ENCODE results near the gene PPID.

DNA sequence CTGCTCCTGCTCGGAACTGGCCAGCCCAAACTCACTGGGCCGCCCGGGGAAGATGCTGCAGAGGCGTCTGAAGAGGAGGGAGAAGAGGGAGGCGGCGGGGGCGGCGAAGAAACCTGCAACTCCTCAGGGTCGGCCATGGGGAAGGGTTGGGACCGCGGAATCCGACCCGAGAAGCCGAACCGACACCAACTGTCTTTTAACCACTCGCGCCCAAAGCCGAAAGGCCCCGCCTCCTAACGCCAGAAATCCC, 51.6 kb downstream of the PPID start, which contains the start of gene C4orf46:
- TF ChIP-seq, protein P1, sequence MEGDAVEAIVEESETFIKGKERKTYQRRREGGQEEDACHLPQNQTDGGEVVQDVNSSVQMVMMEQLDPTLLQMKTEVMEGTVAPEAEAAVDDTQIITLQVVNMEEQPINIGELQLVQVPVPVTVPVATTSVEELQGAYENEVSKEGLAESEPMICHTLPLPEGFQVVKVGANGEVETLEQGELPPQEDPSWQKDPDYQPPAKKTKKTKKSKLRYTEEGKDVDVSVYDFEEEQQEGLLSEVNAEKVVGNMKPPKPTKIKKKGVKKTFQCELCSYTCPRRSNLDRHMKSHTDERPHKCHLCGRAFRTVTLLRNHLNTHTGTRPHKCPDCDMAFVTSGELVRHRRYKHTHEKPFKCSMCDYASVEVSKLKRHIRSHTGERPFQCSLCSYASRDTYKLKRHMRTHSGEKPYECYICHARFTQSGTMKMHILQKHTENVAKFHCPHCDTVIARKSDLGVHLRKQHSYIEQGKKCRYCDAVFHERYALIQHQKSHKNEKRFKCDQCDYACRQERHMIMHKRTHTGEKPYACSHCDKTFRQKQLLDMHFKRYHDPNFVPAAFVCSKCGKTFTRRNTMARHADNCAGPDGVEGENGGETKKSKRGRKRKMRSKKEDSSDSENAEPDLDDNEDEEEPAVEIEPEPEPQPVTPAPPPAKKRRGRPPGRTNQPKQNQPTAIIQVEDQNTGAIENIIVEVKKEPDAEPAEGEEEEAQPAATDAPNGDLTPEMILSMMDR (IDR thresholded peaks at IDR 0.05): no peak
- no peak for TF ChIP-seq POLR2A (IDR thresholded peaks at IDR 0.05)

All from vagina (tissue), 2 donors.